ENCODE data around the gene KRTAP6-2.

KRTAP6-2 gene

GRCh38 chr21:30598802-30599201, at the start of gene KRTAP6-2:
TSS of gene KRTAP6-2 (minus strand) at chr21:30598902. CDS start at chr21:30598874, 28 bp downstream.
- no peak for DNase-seq

GRCh38 chr21:30646904-30647414, 48.3 kb upstream of the KRTAP6-2 start:
- no peak for DNase-seq

- DNase-seq, result no peak
Measured at GRCh38 chr21:30642564-30642963, 43.9 kb upstream of the KRTAP6-2 start, which contains the start of gene KRTAP20-3. TSS of gene KRTAP20-3 (plus strand) at chr21:30642864.

- no peak for DNase-seq
Measured at GRCh38 chr21:30638686-30639085, 40.0 kb upstream of the KRTAP6-2 start.

- DNase-seq, result no peak
Measured at GRCh38 chr21:30634906-30635305, 36.2 kb upstream of the KRTAP6-2 start, which contains the start of gene KRTAP20-2. TSS of gene KRTAP20-2 (plus strand) at chr21:30635206. CDS start at chr21:30635264, 58 bp downstream.

GRCh38 chr21:30629200-30629599, 30.5 kb upstream of the KRTAP6-2 start:
- no peak for DNase-seq

- no peak for DNase-seq
Measured at GRCh38 chr21:30628109-30628508, 29.4 kb upstream of the KRTAP6-2 start.

- no peak for DNase-seq
Measured at GRCh38 chr21:30625449-30626165, 26.9 kb upstream of the KRTAP6-2 start.

- no peak for DNase-seq
Measured at GRCh38 chr21:30623362-30623761, 24.7 kb upstream of the KRTAP6-2 start.

GRCh38 chr21:30620522-30620921, 21.8 kb upstream of the KRTAP6-2 start, which contains the start of gene KRTAP20-4:
TSS of gene KRTAP20-4 (plus strand) at chr21:30620627.
- DNase-seq, result no peak

GRCh38 chr21:30620080-30620479, 21.4 kb upstream of the KRTAP6-2 start:
- no peak for DNase-seq

GRCh38 chr21:30616125-30616524, 17.4 kb upstream of the KRTAP6-2 start, which contains the start of gene KRTAP20-1:
TSS of gene KRTAP20-1 (plus strand) at chr21:30616425. CDS start at chr21:30616455, 30 bp downstream.
- no peak for DNase-seq

GRCh38 chr21:30615199-30615598, 16.5 kb upstream of the KRTAP6-2 start:
- no peak for DNase-seq

GRCh38 chr21:30613836-30614235, 15.1 kb upstream of the KRTAP6-2 start, which contains the start of gene KRTAP6-1:
TSS of gene KRTAP6-1 (minus strand) at chr21:30613930. CDS start at chr21:30613904, 26 bp downstream.
- no peak for DNase-seq

- no peak for DNase-seq
Measured at GRCh38 chr21:30612132-30612531, 13.4 kb upstream of the KRTAP6-2 start.

GRCh38 chr21:30605968-30606367, 7.3 kb upstream of the KRTAP6-2 start:
- no peak for DNase-seq

- no peak for DNase-seq
Measured at GRCh38 chr21:30600787-30601186, 2.1 kb upstream of the KRTAP6-2 start, which contains the start of gene KRTAP22-1. TSS of gene KRTAP22-1 (plus strand) at chr21:30601087.

- no peak for DNase-seq
Measured at GRCh38 chr21:30592140-30592539, 6.6 kb downstream of the KRTAP6-2 start, which contains the start of gene KRTAP6-3. TSS of gene KRTAP6-3 (plus strand) at chr21:30592440. CDS start at chr21:30592446, 6 bp downstream.

GRCh38 chr21:30590297-30590696, 8.4 kb downstream of the KRTAP6-2 start, which contains the start of gene KRTAP22-2:
TSS of gene KRTAP22-2 (minus strand) at chr21:30590397.
- no peak for DNase-seq

- no peak for DNase-seq
Measured at GRCh38 chr21:30582870-30583269, 15.8 kb downstream of the KRTAP6-2 start.

GRCh38 chr21:30580132-30580531, 18.6 kb downstream of the KRTAP6-2 start:
- no peak for DNase-seq

- DNase-seq, result no peak
Measured at GRCh38 chr21:30579346-30579745, 19.4 kb downstream of the KRTAP6-2 start.
